ENCODE results near the gene PRAME.
"Not testable (repeated sequence)": the region's sequence is repeated elsewhere in the genome, so short reads cannot be mapped to it uniquely, and the experiment has no call there.

The PRAME gene

DNA sequence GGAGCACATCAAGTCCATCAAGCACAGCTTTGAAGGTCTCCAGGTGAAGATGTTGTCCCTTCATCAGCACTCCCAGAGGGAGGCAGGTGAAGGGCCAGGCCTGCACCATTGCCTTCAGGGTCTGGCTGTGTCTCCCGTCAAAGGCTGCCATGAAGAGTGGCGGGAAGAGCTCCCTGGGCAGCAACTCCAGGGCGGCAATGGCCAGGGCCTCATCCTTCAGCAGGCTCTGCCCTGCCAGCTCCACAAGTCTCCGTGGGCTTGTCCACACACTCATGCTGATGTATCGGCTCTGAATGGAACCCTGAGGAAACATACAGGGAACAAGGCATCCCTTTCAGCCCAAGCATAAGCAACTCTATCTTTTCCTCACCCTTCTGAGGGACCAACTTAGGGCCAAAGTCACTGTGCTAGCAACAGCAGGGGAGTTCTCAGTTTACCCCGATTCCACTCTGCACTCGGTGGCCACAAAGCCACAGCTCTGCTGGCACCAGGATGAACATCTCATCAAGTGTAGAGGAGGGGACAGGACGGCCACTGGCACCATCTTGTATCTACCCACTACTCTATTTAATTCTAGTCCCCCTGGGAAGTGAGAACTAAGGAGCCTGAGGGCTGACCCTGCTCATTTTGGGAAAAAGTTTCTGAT is 8.2 kb downstream of the PRAME start:
- DNase-seq (ENCODE audit: low read depth), result no peak

DNA sequence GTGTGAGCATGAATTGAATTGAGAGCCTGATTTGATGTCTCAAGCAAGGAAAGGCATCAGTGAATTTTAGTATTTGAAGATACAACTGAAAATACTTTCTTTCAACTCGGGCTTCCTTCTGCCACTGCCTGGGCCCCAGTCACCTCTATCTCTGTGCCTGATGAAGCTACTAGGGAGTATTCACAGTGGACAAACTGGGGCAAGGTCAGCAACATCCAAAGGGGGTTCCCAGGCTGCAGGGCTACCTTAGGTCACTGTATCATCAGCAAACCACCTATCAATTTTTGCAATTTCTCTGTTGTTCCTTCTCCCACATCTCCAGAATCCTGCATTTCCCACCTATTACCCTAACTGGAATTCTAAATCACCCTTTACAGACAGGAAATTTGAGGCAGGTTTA is 10.2 kb downstream of the PRAME start:
- no peak for DNase-seq (ENCODE audit: low read depth)

DNA sequence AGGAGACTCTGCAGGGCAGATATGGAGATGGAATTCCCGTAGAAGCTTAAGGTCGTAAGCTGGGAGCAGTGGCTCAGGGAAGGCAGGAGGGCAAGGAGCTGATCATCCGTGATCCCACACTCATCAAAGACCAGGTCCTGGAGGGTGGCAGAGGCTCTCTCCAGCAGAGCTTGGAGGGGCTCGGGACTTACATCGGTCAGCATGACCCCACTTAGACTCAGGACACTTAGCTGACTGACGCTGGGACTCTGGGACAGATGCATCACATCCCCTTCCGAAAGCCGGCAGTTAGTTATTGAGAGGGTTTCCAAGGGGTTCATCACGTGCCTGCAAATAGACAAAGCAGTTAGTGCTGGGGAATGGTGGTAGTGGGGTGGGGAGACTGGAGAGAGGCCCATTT is 10.7 kb downstream of the PRAME start:
- no peak for DNase-seq (ENCODE audit: low read depth)

DNA sequence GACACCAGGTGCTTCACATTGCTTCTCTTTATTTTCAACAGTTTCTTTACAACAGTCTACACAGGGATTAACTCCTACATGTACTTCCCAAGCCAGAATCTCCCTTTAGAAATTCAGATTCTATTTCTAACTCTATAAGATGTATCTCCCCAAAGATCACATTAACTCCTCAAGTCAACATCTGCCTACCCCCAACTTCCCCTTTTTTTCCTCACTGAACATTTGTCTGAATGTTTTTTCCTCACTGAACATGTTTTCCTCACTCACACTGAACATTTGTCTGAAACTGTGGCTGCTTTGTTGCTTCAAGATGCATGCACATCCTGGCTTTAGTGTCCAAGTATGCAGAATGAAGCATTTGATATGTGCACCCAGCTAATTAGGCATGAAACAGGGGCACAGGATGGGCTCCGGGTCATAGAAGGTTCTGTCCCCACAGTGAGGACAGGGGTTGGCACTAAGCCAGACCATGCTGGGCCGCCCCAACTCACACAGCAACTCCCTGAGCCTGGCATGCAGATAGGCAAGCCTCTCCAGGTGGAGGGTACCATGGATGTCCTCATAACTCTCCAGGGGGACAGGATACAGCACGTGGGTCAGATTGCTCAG is 11.3 kb downstream of the PRAME start:
- no peak for DNase-seq (ENCODE audit: low read depth)

DNA sequence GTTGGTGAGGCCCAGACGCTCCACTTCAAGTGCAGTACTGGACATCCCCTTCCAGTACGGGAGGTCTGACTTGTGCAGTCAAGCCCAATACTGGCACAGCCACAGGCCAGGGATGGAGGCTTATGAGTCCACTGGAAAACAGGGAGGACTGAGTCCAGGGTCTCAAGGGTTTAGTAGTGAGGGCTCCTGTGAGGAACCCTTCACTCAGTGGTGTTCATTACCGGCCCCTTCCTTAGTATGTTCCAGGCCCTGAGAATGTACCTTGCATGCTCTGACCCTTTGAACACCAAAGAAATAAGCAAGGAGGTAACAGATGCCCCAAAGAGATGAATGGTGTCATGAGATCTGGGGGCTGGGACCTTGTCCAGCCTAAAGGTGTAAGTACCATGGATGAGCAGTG is 11.8 kb downstream of the PRAME start:
- DNase-seq (ENCODE audit: low read depth), result no peak

DNA sequence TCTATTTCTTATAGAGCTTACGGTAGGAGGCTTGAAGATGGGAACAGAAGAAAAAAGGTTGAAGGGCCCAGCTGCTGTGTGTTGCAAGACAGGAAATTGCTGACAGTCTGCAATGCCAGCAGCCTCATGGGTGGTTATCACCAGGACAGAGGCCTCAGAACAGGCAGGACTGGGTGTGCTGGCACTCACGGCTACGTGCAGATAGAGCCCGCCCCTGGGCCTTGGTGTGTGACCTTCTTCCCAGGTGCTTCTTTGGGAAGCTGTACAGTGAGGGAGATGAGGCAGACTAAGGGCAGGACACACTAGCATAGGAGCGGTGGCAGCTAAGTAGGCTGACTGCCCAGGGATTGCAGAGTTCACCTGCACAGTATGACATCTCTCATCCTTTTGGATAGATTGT is 12.6 kb downstream of the PRAME start:
- no peak for DNase-seq (ENCODE audit: low read depth)

DNA sequence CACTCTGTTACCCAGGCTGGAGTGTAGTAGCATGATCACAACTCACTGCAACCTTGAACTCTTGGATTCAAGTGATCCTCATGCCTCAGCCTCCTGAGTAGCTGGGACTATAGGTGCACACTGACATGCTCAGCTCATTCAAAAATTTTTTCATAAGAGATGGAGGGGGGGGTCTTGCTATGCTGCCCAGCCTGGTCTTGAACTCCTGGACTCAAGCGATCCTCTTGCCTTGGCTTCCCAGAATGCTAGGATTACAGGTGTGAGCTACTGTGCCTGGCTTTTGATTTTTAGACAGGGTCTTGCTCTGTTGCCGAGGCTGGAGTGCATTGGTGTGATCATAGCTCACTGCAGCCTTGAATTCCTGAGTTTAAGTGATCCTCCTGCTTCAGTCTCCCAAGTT is 14.0 kb downstream of the PRAME start:
- DNase-seq (ENCODE audit: low read depth), result no peak

DNA sequence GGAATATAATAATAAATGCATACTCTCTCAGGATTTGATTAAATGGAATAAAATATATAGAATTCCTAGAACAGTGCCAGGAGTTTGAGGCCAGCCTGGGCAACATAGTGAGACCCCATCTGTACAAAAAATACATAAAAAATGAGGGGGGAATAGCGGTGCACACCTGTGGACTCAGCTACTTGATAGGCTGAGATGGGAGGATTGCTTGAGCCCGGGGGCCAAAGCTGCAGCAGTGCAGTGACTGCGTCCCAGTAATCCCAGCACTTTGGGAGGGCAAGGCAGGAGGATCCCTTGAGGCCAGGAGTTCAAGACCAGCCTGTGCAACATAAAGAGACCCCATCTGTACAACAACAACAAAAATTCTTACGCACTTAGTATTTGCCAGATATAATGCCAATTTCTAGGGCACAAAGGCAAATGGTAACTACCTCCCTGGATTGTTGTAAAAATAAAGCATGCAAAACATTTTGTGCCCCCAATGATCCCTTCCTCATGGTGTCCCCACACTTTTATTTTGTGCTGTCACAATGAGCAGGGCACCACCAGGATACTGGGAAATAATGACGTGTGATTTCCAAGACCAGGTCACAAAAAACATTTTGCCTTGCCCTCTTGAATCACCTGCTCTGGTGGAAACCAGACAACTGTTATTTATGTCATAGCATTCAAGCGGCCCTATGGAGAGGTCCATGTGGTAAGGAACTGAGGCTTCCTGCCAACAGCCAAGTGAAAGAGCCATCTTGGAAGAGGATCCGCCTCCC is 20.7 kb downstream of the PRAME start:
- no peak for DNase-seq (ENCODE audit: low read depth)

DNA sequence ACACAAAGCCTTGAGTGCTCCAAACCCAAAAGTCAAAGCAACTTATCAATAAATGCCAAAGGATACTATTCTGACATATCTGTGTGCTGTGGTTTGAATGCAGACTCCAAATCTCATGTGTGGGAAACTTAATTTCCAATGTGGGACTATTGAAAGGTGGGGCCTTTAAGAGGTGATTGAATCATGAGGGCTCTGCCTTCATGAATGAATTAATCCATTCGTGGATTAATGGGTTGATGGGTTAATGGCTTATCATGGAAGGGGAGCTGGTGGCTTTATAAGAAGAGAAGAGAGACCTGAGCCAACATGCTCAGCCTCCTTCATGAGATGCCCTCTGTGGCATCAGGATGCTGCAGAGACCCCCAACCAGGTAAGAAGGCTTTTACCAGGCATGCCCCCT is 22.1 kb downstream of the PRAME start:
- DNase-seq (ENCODE audit: low read depth), result no peak

DNA sequence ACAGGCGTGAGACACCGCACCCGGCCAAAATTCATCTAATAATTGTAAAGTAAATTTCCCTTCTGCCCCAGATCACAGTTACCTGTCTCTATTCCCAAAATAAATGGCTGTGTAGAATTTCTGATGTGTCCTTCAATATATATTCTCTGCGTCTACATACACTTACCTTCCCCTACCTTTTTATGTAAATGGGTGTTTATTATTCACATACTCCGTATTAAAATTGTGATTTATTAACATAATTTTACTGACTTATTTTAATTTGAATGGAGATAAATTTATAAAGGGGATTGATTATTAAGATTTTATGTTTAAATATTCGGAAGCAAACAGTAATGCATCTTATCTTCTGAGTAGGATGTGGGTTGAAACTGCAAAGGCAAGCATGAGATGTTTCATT is 22.6 kb downstream of the PRAME start:
- DNase-seq (ENCODE audit: low read depth), result no peak

DNA sequence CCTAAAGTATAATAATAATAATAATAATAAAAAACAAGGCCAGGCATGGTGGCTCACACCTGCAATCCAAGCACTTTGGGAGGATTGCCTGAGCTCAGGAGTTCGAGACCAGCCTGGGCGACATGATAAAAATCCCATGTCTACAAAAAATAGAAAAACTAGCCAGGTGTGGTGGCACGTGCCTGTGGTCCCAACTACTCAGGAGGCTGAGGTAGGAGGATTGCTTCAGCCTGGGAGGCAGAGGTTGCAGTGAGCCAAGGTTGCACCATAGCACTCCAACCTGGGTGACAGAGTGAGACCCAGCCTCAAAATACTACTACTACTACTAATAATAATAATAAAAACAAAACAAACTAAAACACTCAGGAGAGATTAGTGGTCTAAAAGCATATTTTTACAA is 23.4 kb downstream of the PRAME start:
- no peak for DNase-seq (ENCODE audit: low read depth)

DNA sequence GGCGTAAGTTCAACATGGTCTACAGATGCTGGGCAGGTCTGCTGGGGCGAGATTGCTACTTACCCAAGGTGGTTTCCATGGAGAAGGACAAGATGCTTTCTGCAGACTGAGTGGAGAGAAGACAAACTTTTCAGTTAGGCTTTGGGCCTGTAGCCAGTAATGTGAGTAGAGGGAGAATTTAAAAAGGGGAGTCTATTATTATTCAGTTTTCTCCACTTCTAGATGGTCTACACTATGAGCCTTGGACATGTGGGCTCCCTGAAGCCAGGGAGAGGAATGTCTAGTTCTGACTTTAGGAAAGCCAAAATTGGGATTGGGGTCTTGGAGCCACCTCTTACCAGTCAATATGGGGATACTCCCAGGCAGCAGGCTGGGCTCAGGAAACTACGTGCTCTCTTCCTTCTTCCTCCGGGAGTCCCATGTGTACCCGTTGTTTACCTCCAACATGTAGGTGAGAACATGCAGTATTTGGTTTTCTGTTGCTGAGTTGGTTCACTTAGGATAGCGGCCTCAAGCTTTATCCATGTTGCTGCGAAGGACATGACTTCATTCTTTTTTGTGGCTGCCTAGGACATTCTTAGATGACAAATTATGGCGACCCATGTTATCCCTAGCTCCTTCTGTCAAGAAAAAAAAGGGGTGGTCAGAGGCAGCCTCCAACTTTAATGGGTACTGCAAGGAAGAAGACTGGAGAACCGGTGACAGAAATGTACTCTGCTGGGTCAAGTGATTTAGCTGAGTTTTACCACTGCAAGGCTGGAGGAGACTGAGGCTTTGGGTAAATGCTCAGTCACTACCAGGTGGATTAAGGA is 24.3 kb downstream of the PRAME start:
- no peak for DNase-seq (ENCODE audit: low read depth)

DNA sequence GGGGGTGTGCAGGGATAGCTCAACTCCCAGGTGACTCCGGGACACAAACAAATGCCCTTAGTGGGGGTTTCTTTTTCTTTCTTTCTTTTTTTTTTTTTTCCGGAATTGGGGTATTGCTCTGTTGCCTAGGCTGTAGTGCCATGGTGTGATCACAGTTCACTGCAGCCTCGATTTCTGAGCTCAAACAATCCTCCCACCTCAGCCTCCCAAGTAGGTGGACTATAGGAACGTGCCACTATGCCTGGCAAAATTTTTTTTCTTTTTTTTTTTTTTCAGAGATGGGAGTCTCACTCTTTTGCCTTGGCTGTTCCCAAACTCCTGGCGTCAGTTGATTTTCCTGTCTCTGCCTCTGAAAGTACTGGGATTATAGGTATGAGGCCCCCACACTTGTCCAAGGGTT is 25.2 kb downstream of the PRAME start:
- DNase-seq (ENCODE audit: low read depth), result no peak

DNA sequence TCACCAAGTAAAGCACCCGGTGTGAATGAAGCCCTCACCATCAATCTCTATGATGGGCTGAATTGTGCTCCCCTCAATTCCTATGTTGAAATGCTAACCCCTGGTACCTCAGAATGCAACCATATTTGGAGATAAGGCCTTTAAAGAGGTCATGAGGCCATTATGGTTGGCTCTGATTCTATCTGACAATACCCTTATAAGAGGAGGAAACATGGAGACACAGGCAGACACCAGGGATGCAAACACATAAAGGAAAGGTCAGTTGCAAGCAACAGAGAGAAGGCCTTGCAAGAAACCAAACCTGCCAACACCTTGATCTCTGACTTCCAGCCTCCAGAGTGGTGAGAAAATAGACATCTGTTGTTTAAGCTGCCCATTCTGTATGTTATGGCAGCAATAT is 25.6 kb downstream of the PRAME start:
- DNase-seq (ENCODE audit: low read depth), result no peak

DNA sequence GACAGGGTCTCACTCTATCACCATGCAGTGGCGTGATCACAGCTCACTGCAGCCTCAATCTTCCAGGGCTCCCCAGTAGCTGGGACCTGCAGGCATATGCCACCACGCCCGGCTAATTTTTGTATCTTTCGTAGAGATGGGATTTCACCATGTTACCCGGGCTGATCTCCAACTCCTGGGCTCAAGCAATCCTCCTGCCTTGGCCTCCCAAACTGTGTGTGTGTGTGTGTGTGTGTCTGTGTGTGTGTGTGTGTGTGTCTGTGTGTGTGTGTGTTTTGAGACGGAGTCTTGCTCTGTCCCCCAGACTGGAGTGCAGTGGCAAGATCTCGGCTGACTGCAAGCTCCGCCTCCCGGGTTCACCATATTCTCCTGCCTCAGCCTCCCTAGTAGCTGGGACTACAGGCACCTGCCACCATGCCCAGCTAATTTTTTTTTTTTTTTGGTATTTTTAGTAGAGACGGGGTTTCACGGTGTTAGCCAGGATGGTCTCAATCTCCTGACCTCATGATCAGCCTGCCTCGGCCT is 26.5 kb downstream of the PRAME start:
- DNase-seq (ENCODE audit: low read depth), result not testable (repeated sequence)

DNA sequence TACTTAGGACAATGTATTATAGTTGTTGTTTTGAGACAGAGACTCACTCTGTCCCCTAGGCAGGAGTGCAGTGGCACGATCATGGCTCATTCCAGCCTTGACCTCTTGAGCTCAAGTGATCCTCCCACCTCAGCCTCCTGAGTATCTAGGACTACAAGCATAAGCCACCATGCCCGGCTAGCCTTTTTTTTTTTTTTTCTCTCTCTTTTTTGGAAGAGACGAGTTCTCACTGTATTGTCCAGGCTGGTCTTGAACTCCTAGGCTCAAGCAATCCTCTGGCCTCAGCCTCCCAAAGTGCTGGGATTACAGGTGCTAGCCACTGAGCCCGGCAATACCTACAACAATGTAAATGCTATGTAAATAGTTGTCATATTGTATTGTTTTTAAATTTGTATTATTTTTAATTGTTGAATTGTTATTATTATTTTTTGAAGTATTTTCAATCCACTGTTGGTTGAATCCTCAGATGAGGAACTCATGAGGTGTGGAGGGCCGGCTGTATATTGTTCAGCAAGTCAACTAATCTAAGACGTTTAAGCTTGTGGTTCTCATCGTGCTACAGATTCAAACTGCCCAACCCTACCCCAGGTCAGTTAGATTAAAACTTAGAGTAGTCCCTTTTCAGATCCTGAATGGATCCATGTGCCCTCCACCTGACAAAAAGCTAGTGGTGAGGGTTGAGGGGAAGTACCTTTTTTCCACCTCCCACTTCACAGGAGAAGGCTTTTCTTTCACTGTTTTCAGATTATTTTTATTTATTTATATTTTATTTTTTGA is 27.1 kb downstream of the PRAME start:
- DNase-seq (ENCODE audit: low read depth), result no peak

DNA sequence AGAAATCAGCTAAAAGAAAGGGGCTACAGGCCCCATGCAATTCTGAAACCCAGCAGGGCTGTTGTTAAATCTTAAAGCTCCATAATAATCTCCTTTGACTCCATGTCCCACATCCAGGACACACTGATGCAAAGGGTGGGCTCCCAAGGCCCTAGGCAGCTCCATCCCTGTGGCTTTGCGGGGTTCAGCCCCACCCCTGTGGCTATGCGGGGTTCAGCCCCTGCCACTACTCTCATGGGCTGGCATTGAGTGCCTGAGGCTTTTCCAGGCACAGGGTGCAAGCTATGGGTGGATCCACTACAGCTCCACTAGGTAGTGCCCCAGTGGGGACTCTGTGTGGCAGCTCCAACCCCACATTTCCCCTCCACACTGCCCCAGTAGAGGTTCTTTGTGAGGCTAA is 30.3 kb downstream of the PRAME start:
- no peak for DNase-seq (ENCODE audit: low read depth)

DNA sequence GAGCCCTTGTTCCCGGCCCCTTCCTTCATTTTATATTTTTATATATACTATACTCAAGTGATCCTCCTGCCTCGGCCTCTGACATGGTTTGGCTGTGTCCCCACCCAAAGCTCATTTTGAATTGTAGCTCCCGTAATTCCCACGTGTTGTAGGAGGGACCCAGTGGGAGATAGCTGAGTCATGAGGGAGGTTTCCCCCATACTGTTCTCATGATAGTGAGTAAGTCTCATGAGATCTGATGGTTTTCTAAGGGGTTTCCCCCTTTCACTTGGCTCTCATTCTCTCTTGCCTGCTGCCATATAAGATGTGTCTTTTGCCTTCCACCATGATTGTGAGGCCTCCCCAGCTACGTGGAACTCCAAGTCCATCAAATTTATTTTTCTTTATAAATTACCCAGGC is 31.8 kb downstream of the PRAME start:
- no peak for DNase-seq (ENCODE audit: low read depth)

DNA sequence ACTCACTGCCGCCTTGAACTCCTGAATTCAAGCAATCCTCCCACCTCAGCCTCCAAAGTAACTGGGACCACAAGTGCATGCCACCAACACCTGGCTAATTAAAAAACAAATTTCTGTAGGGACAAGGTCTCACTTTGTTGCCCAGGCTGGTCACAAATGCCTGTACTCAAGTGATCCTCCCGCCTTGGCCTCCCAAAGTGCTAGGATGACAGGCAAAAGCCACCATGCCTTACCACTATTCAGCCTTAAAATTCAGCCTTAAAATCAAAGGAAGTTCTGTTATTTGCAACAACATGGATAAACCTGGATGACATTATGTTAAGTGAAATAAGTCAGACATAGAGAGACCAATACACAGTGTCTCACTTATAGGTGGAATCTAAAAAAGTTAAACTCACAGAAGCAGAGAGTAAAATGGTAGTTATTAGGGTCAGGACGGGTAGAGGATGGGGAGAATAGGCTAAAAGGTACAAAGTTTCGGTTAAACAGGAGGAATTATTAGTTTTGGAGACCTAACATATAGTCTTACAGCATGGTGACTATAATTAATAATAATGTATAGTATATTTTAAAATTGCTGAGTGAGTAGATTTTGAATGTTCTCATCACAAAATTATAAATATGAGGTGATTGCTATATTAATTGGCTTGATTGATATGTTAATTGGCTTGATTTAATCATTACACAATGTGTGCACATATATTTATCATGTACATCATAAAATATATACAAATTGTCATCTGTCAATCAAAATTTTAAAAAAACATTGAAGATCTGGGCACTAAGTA is 32.7 kb downstream of the PRAME start:
- no peak for DNase-seq (ENCODE audit: low read depth)

DNA sequence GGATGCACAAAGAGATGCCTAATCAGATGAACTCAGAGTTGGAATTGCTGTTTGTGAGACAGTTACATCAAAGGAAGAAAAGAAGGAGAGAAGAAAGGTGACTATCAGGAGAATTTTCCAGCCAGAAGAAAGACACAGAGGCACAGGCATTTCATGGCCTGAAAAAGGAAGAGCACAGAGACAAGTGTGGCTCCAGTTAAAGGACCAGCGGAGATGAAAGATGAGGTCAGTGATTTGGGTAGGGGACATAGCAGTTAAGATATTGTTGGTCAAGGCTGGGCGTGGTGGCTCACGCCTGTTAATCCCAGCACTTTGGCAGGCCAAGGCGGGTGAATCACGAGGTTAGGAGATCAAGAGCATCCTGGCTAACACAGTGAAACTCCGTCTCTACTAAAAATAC is 35.6 kb downstream of the PRAME start:
- DNase-seq (ENCODE audit: low read depth), result no peak

DNA sequence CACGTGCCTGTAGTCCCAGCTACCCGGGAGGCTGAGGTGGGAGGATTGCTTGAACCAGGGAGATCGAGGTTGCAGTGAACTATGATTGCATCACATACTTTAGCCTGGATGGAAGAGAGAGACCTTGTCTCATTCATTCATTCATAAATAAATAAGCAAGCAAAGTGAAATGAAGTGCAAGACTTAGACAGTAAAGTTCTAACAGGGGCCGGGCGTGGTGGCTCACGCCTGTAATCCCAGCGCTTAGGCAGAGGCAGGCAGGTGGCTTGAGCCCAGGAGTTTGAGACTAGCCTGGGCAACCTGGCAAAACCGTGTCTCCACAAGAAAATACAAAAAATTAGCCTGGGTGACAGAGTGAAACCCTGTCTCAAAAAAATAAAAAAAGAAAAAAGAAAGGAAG is 37.4 kb downstream of the PRAME start:
- no peak for DNase-seq (ENCODE audit: low read depth)
